Thoracic aorta (tissue), 2 donors: ENCODE data around the gene PFAS. TPM values are rescaled to one million over a fixed set of nuclear protein-coding genes. Genes with fewer than 3 reads are reported as not detected.
"Not testable (repeated sequence)": the region's sequence is repeated elsewhere in the genome, so short reads cannot be mapped to it uniquely, and the experiment has no call there.

Experiments
- ATAC-seq: fragments of 150-250 bp; one replicate; pipeline ENCODE4 v1.8.0; 2017; ENCODE audit warnings: low read depth; ENCODE audit not compliant: insufficient number of reproducible peaks, low FRiP score
- DNase-seq: peaks from one replicate; pipeline ENCODE4 v3.0.0-alpha.2; 2020; ENCODE audit warnings: low spot score
- H3K27ac ChIP-seq, 2 donors: fragments of 200-600 bp; sonication (generic); 1 replicate in 1 of 2; 2 replicates in 1 of 2; pipeline ENCODE4 v1.5.1; 2016; ENCODE audit warnings: mild to moderate bottlenecking in 2 of 2, moderate library complexity in 2 of 2
- H3K27me3 ChIP-seq: fragments of 200-600 bp; sonication (generic); replicated peaks from 2 replicates; pipeline ENCODE4 v1.6.0; 2016; ENCODE audit warnings: mild to moderate bottlenecking; ENCODE audit not compliant: insufficient read depth
- H3K36me3 ChIP-seq: fragments of 200-600 bp; sonication (generic); one replicate; pipeline ENCODE4 v1.5.1; 2016
- H3K4me1 ChIP-seq, 2 donors: fragments of 200-600 bp; sonication (generic); 1 replicate in 1 of 2; 2 replicates in 1 of 2; pipeline versions ENCODE4 v1.5.1 to v1.6.0; 2016; ENCODE audit warnings: low read depth in 2 of 2, mild to moderate bottlenecking in 1 of 2; ENCODE audit not compliant: control insufficient read depth in 1 of 2
- H3K4me3 ChIP-seq: fragments of 200-600 bp; sonication (generic); 2 replicates; pipeline ENCODE4 v1.5.1; 2016; ENCODE audit warnings: mild to moderate bottlenecking
- H3K9me3 ChIP-seq: fragments of 200-600 bp; sonication (generic); 2 replicates; pipeline ENCODE4 v1.5.1; 2016
- CTCF ChIP-seq: fragments of 200-600 bp; sonication (generic); IDR thresholded peaks from one replicate; pipeline ENCODE4 v1.5.1; 2019; ENCODE audit warnings: antibody characterized with exemption
- total RNA-seq, 2 donors: library from RNA; depleted of rRNA; stranded (reverse); fragments of >200 nt; gene quantifications; one replicate each; pipeline versions ENCODE4 v1.1.0 to v1.2.3, GENCODE V29; 2016

Gene PFAS
- total RNA-seq, 2 donors from 2014 or later, result 13.2 to 15.2 TPM

- H3K4me3 ChIP-seq, result no peak overlapping the region
- H3K27ac ChIP-seq, result no peak overlapping the region
Measured at GRCh38 chr17:8244768-8245167, 4.3 kb upstream of the PFAS start.

GRCh38 chr17:8249621-8250500 is 772 bp downstream of the PFAS start:
- no peak for TF ChIP-seq CTCF
- Histone ChIP-seq H3K4me3 (peak overlapping the region; percentile 82), H3K27ac (peak overlapping the region in 1 of 2 donors; percentile 52)

More at GRCh38 chr17:8244768-8245167, 4.3 kb upstream of the PFAS start:
- TF ChIP-seq CTCF, result no peak
- Histone ChIP-seq H3K9me3 (no peaks in the 10 kb centered on the region), H3K36me3 (peaks cover 19% of the 10 kb centered on the region), H3K27me3 (no peaks in the 10 kb centered on the region), H3K4me1 (peaks cover 4 to 9% of the 10 kb centered on the region in 2 donors)
- ATAC-seq, result no peak
- no peak for DNase-seq

GRCh38 chr17:8251411-8251810 is 2.3 kb downstream of the PFAS start:
- DNase-seq, ATAC-seq, H3K27me3 ChIP-seq, H3K36me3 ChIP-seq, H3K27ac ChIP-seq, H3K4me3 ChIP-seq, H3K9me3 ChIP-seq: not testable (repeated sequence)
- peaks cover 4 to 12% of the 10 kb centered on the region in 2 donors for H3K4me1 ChIP-seq

More at GRCh38 chr17:8249621-8250500, 772 bp downstream of the PFAS start:
- Histone ChIP-seq H3K4me1 (peaks cover 4 to 12% of the 10 kb centered on the region in 2 donors), H3K9me3 (no peaks in the 10 kb centered on the region), H3K36me3 (peaks cover 7% of the 10 kb centered on the region), H3K27me3 (no peaks in the 10 kb centered on the region)
- DNase-seq (no peak), ATAC-seq (no peak)

GRCh38 chr17:8253801-8254200 is 4.7 kb downstream of the PFAS start:
- no peak overlapping the region for H3K27ac ChIP-seq
- H3K27me3 ChIP-seq, result no peaks in the 10 kb centered on the region
- H3K36me3 ChIP-seq, result peaks cover 8% of the 10 kb centered on the region
- H3K4me3 ChIP-seq, result no peak overlapping the region
- no peak for DNase-seq
- no peak for TF ChIP-seq CTCF
- no peaks in the 10 kb centered on the region for H3K9me3 ChIP-seq
- no peak for ATAC-seq
- peaks cover 4 to 8% of the 10 kb centered on the region in 2 donors for H3K4me1 ChIP-seq

- no peak for TF ChIP-seq CTCF
- Histone ChIP-seq H3K36me3 (peaks cover 8% of the 10 kb centered on the region), H3K27me3 (no peaks in the 10 kb centered on the region), H3K4me1 (peaks cover 0 to 2% of the 10 kb centered on the region in 2 donors), H3K9me3 (no peaks in the 10 kb centered on the region), H3K27ac (no peak overlapping the region), H3K4me3 (no peak overlapping the region)
- DNase-seq, result no peak
- no peak for ATAC-seq
Measured at GRCh38 chr17:8254881-8255280, 5.8 kb downstream of the PFAS start.
